ENCODE data around the gene PLD5.

PLD5 gene

GRCh38 chr1:242430956-242431355, 93.5 kb downstream of the PLD5 start:
- no peak overlapping the region for H3K27ac ChIP-seq (ENCODE audit: low read depth, low read length)
- no peak overlapping the region for H3K4me3 ChIP-seq (ENCODE audit: low read length)
- no peaks in the 10 kb centered on the region for H3K4me1 ChIP-seq (ENCODE audit: control insufficient read depth, low read length)

GRCh38 chr1:242428399-242429190, 95.9 kb downstream of the PLD5 start:
- Histone ChIP-seq H3K4me3 (ENCODE audit: low read length) (no peak overlapping the region), H3K36me3 (ENCODE audit: control insufficient read depth, low read length) (no peaks in the 10 kb centered on the region), H3K27ac (ENCODE audit: low read depth, low read length) (no peak overlapping the region), H3K4me2 (ENCODE audit: low read length) (no peak overlapping the region), H3K27me3 (ENCODE audit: control insufficient read depth, low read length) (no peaks in the 10 kb centered on the region), H3K4me1 (ENCODE audit: control insufficient read depth, low read length) (no peaks in the 10 kb centered on the region), H4K20me1 (ENCODE audit: control insufficient read depth, insufficient read depth, low read depth, low read length) (no peaks in the 10 kb centered on the region), H3K9me3 (ENCODE audit: control insufficient read depth, insufficient read depth, low read length) (no peaks in the 10 kb centered on the region), H3K79me2 (ENCODE audit: control insufficient read depth, low read length) (no peaks in the 10 kb centered on the region), H3K9me2 (replicated peaks; ENCODE audit: control insufficient read depth, low read length) (no peaks in the 10 kb centered on the region), H3F3A (ENCODE audit: control insufficient read depth, insufficient read depth) (no peaks in the 10 kb centered on the region)
- TF ChIP-seq CTCF (IDR thresholded peaks at IDR 0.05; ENCODE audit: low read depth, low read length, poor library complexity, severe bottlenecking) (no peak), EZH2phosphoT487 (IDR thresholded peaks at IDR 0.05; ENCODE audit: borderline replicate concordance, low read length) (no peak)

More at GRCh38 chr1:242430956-242431355, 93.5 kb downstream of the PLD5 start:
- H3K9me2 ChIP-seq (replicated peaks; ENCODE audit: control insufficient read depth, low read length): no peaks in the 10 kb centered on the region
- no peak for TF ChIP-seq CTCF (IDR thresholded peaks at IDR 0.05; ENCODE audit: low read depth, low read length, poor library complexity, severe bottlenecking)
- TF ChIP-seq EZH2phosphoT487 (IDR thresholded peaks at IDR 0.05; ENCODE audit: borderline replicate concordance, low read length): no peak
- H4K20me1 ChIP-seq (ENCODE audit: control insufficient read depth, insufficient read depth, low read depth, low read length): no peaks in the 10 kb centered on the region
- no peaks in the 10 kb centered on the region for H3K27me3 ChIP-seq (ENCODE audit: control insufficient read depth, low read length)
- no peaks in the 10 kb centered on the region for H3K36me3 ChIP-seq (ENCODE audit: control insufficient read depth, low read length)
- H3K9me3 ChIP-seq (ENCODE audit: control insufficient read depth, insufficient read depth, low read length): no peaks in the 10 kb centered on the region
- H3K4me2 ChIP-seq (ENCODE audit: low read length): no peak overlapping the region
- H3F3A ChIP-seq (ENCODE audit: control insufficient read depth, insufficient read depth): no peaks in the 10 kb centered on the region
- no peaks in the 10 kb centered on the region for H3K79me2 ChIP-seq (ENCODE audit: control insufficient read depth, low read length)

GRCh38 chr1:242427519-242427918, 97.0 kb downstream of the PLD5 start:
- H3K27ac ChIP-seq (ENCODE audit: low read depth, low read length): no peak overlapping the region
- H4K20me1 ChIP-seq (ENCODE audit: control insufficient read depth, insufficient read depth, low read depth, low read length): no peaks in the 10 kb centered on the region
- TF ChIP-seq EZH2phosphoT487 (IDR thresholded peaks at IDR 0.05; ENCODE audit: borderline replicate concordance, low read length): no peak
- TF ChIP-seq CTCF (IDR thresholded peaks at IDR 0.05; ENCODE audit: low read depth, low read length, poor library complexity, severe bottlenecking): no peak
- no peaks in the 10 kb centered on the region for H3K4me1 ChIP-seq (ENCODE audit: control insufficient read depth, low read length)
- H3K4me2 ChIP-seq (ENCODE audit: low read length): no peak overlapping the region
- H3K79me2 ChIP-seq (ENCODE audit: control insufficient read depth, low read length): no peaks in the 10 kb centered on the region
- H3K27me3 ChIP-seq (ENCODE audit: control insufficient read depth, low read length): no peaks in the 10 kb centered on the region
- H3F3A ChIP-seq (ENCODE audit: control insufficient read depth, insufficient read depth): no peaks in the 10 kb centered on the region
- H3K36me3 ChIP-seq (ENCODE audit: control insufficient read depth, low read length): no peaks in the 10 kb centered on the region
- no peak overlapping the region for H3K4me3 ChIP-seq (ENCODE audit: low read length)
- H3K9me3 ChIP-seq (ENCODE audit: control insufficient read depth, insufficient read depth, low read length): no peaks in the 10 kb centered on the region
- no peaks in the 10 kb centered on the region for H3K9me2 ChIP-seq (replicated peaks; ENCODE audit: control insufficient read depth, low read length)

Measured in DOHH2 (cell line).